GM12878 (cell line): ENCODE data around the gene EMILIN3. TPM values are rescaled to one million over a fixed set of nuclear protein-coding genes. Genes with fewer than 3 reads are reported as not detected.

Source experiments
- ATAC-seq: fragments of 200-7000 bp; cut with Tn5 transposase; 3 replicates; pipeline ENCODE4 v1.9.1; 2020; ENCODE audit warnings: mild to moderate bottlenecking, moderate library complexity
- BruUV-seq: library from RNA; stranded (reverse); fragments of 400-500 nt; replicated peaks from 2 replicates; lab custom pipeline; 2021; lab: Mats Ljungman, UMichigan
- CTCF ChIA-PET: fragments of 300-600 bp; sonication (Branson Sonifier 250); formaldehyde crosslinking; extraction: SDS; loops from one replicate; lab custom pipeline; 2021; ENCODE audit warnings: inconsistent platforms; lab: Yijun Ruan, JAX
- POLR2A ChIA-PET: fragments of 350-600 bp; formaldehyde crosslinking; extraction: SDS; loops from one replicate; lab custom pipeline; 2021; ENCODE audit warnings: inconsistent platforms; lab: Charles Lee
- RAD21 ChIA-PET: fragments of 300-600 bp; sonication (Branson Sonifier 250); formaldehyde crosslinking; loops from one replicate; lab custom pipeline; 2023; ENCODE audit warnings: antibody characterized with exemption; ENCODE audit not compliant: unreplicated experiment; lab: Charles Lee
- SMC1A ChIA-PET: fragments of 300-600 bp; sonication (Branson Sonifier 250); formaldehyde crosslinking; loops from one replicate; lab custom pipeline; 2023; ENCODE audit not compliant: unreplicated experiment, uncharacterized antibody; lab: Charles Lee
- DNase-seq: peaks from one replicate; pipeline ENCODE4 v3.0.0-alpha.2; 2011; ENCODE audit warnings: low read depth, low spot score
- FAIRE-seq: peaks from 3 replicates; lab custom pipeline; 2011; peaks lifted over from hg19 to GRCh38; lab: Jason Lieb, UNC
- H2AFZ ChIP-seq: 2 replicates; pipeline ENCODE4 v1.6.0; 2011; ENCODE audit warnings: low read depth, low read length, control low read depth; ENCODE audit not compliant: control insufficient read depth
- H3K27ac ChIP-seq: 2 replicates; pipeline ENCODE4 v1.5.1; 2011; ENCODE audit warnings: control low read depth; ENCODE audit not compliant: control insufficient read depth, insufficient read depth
- H3K27me3 ChIP-seq, 2 experiments: replicated peaks in 1 of 2; 2 replicates each; pipeline versions ENCODE4 v1.6.0 to v1.6.1; 2011; ENCODE audit warnings: low read length in 1 of 2; ENCODE audit not compliant: control insufficient read depth in 2 of 2, insufficient read depth in 2 of 2
- H3K36me3 ChIP-seq, 2 experiments: 2 replicates each; pipeline ENCODE4 v1.5.1; 2011; ENCODE audit warnings: low read length in 1 of 2; ENCODE audit not compliant: control insufficient read depth in 2 of 2, insufficient read depth in 2 of 2
- H3K4me1 ChIP-seq: 2 replicates; pipeline ENCODE4 v1.6.1; 2011; ENCODE audit warnings: mild to moderate bottlenecking, low read length, moderate library complexity, mixed read lengths; ENCODE audit not compliant: control insufficient read depth, insufficient read depth
- H3K4me2 ChIP-seq: 2 replicates; pipeline ENCODE4 v1.6.0; 2011; ENCODE audit warnings: control low read depth; ENCODE audit not compliant: control insufficient read depth, insufficient read depth
- H3K4me3 ChIP-seq: fragments of 200-600 bp; sonication (generic); 2 replicates; pipeline ENCODE4 v1.5.1; 2016
- H3K79me2 ChIP-seq: 2 replicates; pipeline ENCODE4 v1.6.0; 2011; ENCODE audit warnings: low read length; ENCODE audit not compliant: control insufficient read depth, insufficient read depth
- H3K9ac ChIP-seq: 2 replicates; pipeline ENCODE4 v1.8.0; 2011; ENCODE audit warnings: low read length, control low read depth, mixed read lengths; ENCODE audit not compliant: control insufficient read depth, insufficient read depth
- H3K9me3 ChIP-seq: replicated peaks from 3 replicates; pipeline ENCODE4 v1.5.1; 2011; ENCODE audit warnings: mild to moderate bottlenecking, low read length; ENCODE audit not compliant: control insufficient read depth, insufficient read depth
- H4K20me1 ChIP-seq: 2 replicates; pipeline ENCODE4 v1.6.0; 2011; ENCODE audit not compliant: control insufficient read depth, insufficient read depth
- CEBPZ ChIP-seq: fragments of 150-350 bp; IDR thresholded peaks from 2 replicates; pipeline ENCODE4 v1.6.1; 2016; ENCODE audit warnings: low read depth, low read length
- CHD4 ChIP-seq: fragments of 200-600 bp; sonication (generic); IDR thresholded peaks from 2 replicates; pipeline ENCODE4 v1.6.1; 2016; ENCODE audit warnings: mild to moderate bottlenecking
- YBX1 ChIP-seq: fragments of 450-650 bp; IDR thresholded peaks from 2 replicates; pipeline ENCODE4 v1.6.1; 2016; ENCODE audit warnings: antibody characterized with exemption
- WGBS: methylation state at CpG from one replicate; pipeline ENCODE4 v1.1.6; 2016; ENCODE audit warnings: low lambda C conversion rate; ENCODE audit not compliant: insufficient replicate concordance, insufficient coverage; ENCODE audit errors: missing lambda C conversion rate; 5-methylcytosine and 5-hydroxymethylcytosine counted together
- in situ Hi-C: fragments of 300-500 bp; cut with MboI; formaldehyde crosslinking; loops from 9 replicates; pipeline ENCODE4 v1.14.3; 2018; ENCODE audit warnings: mixed read lengths
- intact Hi-C: fragments of 100-400 bp; cut with micrococcal nuclease; formaldehyde crosslinking; loops from one replicate; pipeline ENCODE4 v1.14.2; 2022; ENCODE audit not compliant: unreplicated experiment
- polyA plus RNA-seq, 11 experiments: library from polyadenylated mRNA; depleted of rRNA in 4 of 11; unstranded in 6 of 11; stranded (reverse) in 5 of 11; fragments of >200 nt; fragmentation: Nextera tagmentation in 4 of 11; fragmentation: Illumina TruSeq in 1 of 11; extraction: Ambion mirVana in 4 of 11; extraction: Trizol in 1 of 11; gene quantifications; 1 replicate in 1 of 11; 2 replicates in 10 of 11; pipeline versions ENCODE4 v1.2.1 to v1.2.3, GENCODE V29; 2011 to 2016; ENCODE audit warnings: inconsistent platforms in 2 of 11, missing spikeins in 2 of 11, low read depth in 1 of 11
- total RNA-seq, 4 experiments: library from RNA; depleted of rRNA in 3 of 4; stranded (reverse); fragments of >200 nt in 3 of 4; fragmentation: Illumina TruSeq in 1 of 4; extraction: Trizol in 1 of 4; gene quantifications; 2 replicates each; pipeline versions ENCODE4 v1.2.1 to v1.2.3, GENCODE V29; 2013 to 2021

The EMILIN3 gene
- total and polyA plus RNA-seq, 10 of the 15 experiments (the other 5 are each of a cell fraction or from before 2014, with no cell fraction given): not detected

- H3K4me3 ChIP-seq: no peak overlapping the region
- intact Hi-C loops (no loop called here), in situ Hi-C loops (no loop called here)
- no peaks in the 10 kb centered on the region for H4K20me1 ChIP-seq
- ChIA-PET RAD21 (no interaction called here), SMC1A (interaction anchor here (1.5 kb wide), 1 partner anchor 9 kb away, joined by 3 read pairs; the partner anchor contains the start of gene LPIN3), CTCF (interaction anchor here (1.9 kb wide), 1 partner anchor 62 kb away, joined by 6 read pairs; no protein-coding TSS in a partner anchor), POLR2A (no interaction called here)
- FAIRE-seq (no peak), ATAC-seq (no peak), DNase-seq (no peak)
- H3K4me1 ChIP-seq: no peaks in the 10 kb centered on the region
- no peaks in the 10 kb centered on the region for H3K9me3 ChIP-seq
- WGBS: 53% methylated on average over 2 of the region's 2 CpGs
- no peaks in the 10 kb centered on the region for H3K36me3 ChIP-seq
- no peak overlapping the region for H3K4me2 ChIP-seq
- TF ChIP-seq CHD4 (no peak), CEBPZ (no peak), YBX1 (no peak)
- no peak overlapping the region for H3K9ac ChIP-seq
- H3K79me2 ChIP-seq: no peaks in the 10 kb centered on the region
- H3K27ac ChIP-seq: no peak overlapping the region
- H3K27me3 ChIP-seq: no peaks in the 10 kb centered on the region
- no peak overlapping the region for H2AFZ ChIP-seq
- no TSS peak for BruUV-seq
These were observed 17.4 kb downstream of the EMILIN3 start for GRCh38 chr20:41349266-41349665.
